ENCODE measurements around the gene CDH23.
A peak's percentile ranks its signal among the peaks of the same experiment; 100 is the strongest.

CDH23 gene

GRCh38 chr10:71512761-71513539 lies 116.2 kb downstream of the CDH23 start:
- no peak for DNase-seq

- no peak for DNase-seq
Measured at GRCh38 chr10:71513540-71513853, 116.8 kb downstream of the CDH23 start.

GRCh38 chr10:71513936-71514335 lies 117.2 kb downstream of the CDH23 start:
- DNase-seq: no peak

- no peak for DNase-seq
Measured at GRCh38 chr10:71515531-71516172, 118.9 kb downstream of the CDH23 start.

- DNase-seq: no peak
Measured at GRCh38 chr10:71516890-71517289, 120.2 kb downstream of the CDH23 start.

GRCh38 chr10:71517298-71518169 lies 120.8 kb downstream of the CDH23 start:
- no peak for DNase-seq

GRCh38 chr10:71520042-71520441 lies 123.3 kb downstream of the CDH23 start:
- no peak for DNase-seq

GRCh38 chr10:71521504-71522441 lies 125.1 kb downstream of the CDH23 start:
- DNase-seq: no peak

- DNase-seq: no peak
Measured at GRCh38 chr10:71522442-71523144, 125.9 kb downstream of the CDH23 start.

GRCh38 chr10:71523756-71524155 lies 127.0 kb downstream of the CDH23 start:
- no peak for DNase-seq

GRCh38 chr10:71525092-71525491 lies 128.4 kb downstream of the CDH23 start:
- DNase-seq: no peak

GRCh38 chr10:71525721-71526120 lies 129.0 kb downstream of the CDH23 start:
- no peak for DNase-seq

- DNase-seq: no peak
Measured at GRCh38 chr10:71526653-71527052, 129.9 kb downstream of the CDH23 start.

- DNase-seq: peak in 6 of 56 donors; percentile 5 to 35 (median 10)
Measured at GRCh38 chr10:71527135-71527534, 130.4 kb downstream of the CDH23 start.

GRCh38 chr10:71528371-71529206 lies 131.9 kb downstream of the CDH23 start:
- peak in 10 of 56 donors; percentile 9 to 40 (median 16) for DNase-seq

- DNase-seq: peak in 1 of 56 donors; percentile 11
Measured at GRCh38 chr10:71529207-71529827, 132.6 kb downstream of the CDH23 start.

- DNase-seq: no peak
Measured at GRCh38 chr10:71530781-71531180, 134.1 kb downstream of the CDH23 start.

- DNase-seq: no peak
Measured at GRCh38 chr10:71531485-71532446, 135.0 kb downstream of the CDH23 start.
